Panc1 (cell line): ENCODE data around the gene PGA4. TPM values are rescaled to one million over a fixed set of nuclear protein-coding genes. Genes with fewer than 3 reads are reported as not detected.

ENCODE experiments used
- ATAC-seq: fragments of 200-7000 bp; cut with Tn5 transposase; 2 replicates; pipeline ENCODE4 v1.9.1; 2020; ENCODE audit warnings: mild to moderate bottlenecking, moderate library complexity
- BruUV-seq: library from RNA; stranded (reverse); fragments of 400-500 nt; replicated peaks from 2 replicates; lab custom pipeline; 2021; lab: Mats Ljungman, UMichigan
- CTCF ChIA-PET: fragments of 300-600 bp; sonication (Branson Sonifier 250); formaldehyde crosslinking; loops from one replicate; lab custom pipeline; 2022; ENCODE audit warnings: antibody characterized with exemption; lab: Charles Lee
- POLR2A ChIA-PET: fragments of 300-600 bp; sonication (Branson Sonifier 250); formaldehyde crosslinking; loops from one replicate; lab custom pipeline; 2022; ENCODE audit warnings: antibody characterized with exemption; lab: Charles Lee
- DNase-seq: peaks from one replicate; pipeline ENCODE4 v3.0.0-alpha.2; 2010; ENCODE audit warnings: low read depth, low spot score
- H3K27ac ChIP-seq: 2 replicates; pipeline ENCODE4 v1.5.1; 2011; ENCODE audit warnings: mild to moderate bottlenecking, low read length, inconsistent platforms
- H3K27me3 ChIP-seq: fragments of 200-500 bp; sonication (Bioruptor generic); 2 replicates; pipeline ENCODE4 v1.6.0; 2014; ENCODE audit warnings: low read length, inconsistent platforms; ENCODE audit not compliant: control insufficient read depth, insufficient read depth
- H3K36me3 ChIP-seq: fragments of 200-500 bp; sonication (Bioruptor generic); 2 replicates; pipeline ENCODE4 v1.5.1; 2014; ENCODE audit warnings: inconsistent platforms, mild to moderate bottlenecking, low read length, moderate library complexity; ENCODE audit not compliant: control insufficient read depth, insufficient read depth
- H3K4me1 ChIP-seq: 2 replicates; pipeline ENCODE4 v1.5.1; 2011; ENCODE audit warnings: inconsistent platforms, mild to moderate bottlenecking, low read length, moderate library complexity; ENCODE audit not compliant: control insufficient read depth, insufficient read depth
- H3K4me3 ChIP-seq, 2 experiments: 2 replicates each; pipeline ENCODE4 v1.5.1; 2011 to 2012; ENCODE audit warnings: low read depth in 2 of 2, low read length in 2 of 2, mild to moderate bottlenecking in 2 of 2, inconsistent platforms in 1 of 2, moderate library complexity in 1 of 2
- H3K9me3 ChIP-seq: fragments of 200-500 bp; sonication (Bioruptor generic); 2 replicates; pipeline ENCODE4 v1.5.1; 2014; ENCODE audit warnings: low read depth, mild to moderate bottlenecking, inconsistent platforms, low read length, moderate library complexity; ENCODE audit not compliant: control insufficient read depth, insufficient read depth
- POLR2AphosphoS5 ChIP-seq: IDR thresholded peaks from 2 replicates; pipeline ENCODE4 v1.6.1; 2012; ENCODE audit warnings: mild to moderate bottlenecking, low read depth, low read length, moderate library complexity
- SIN3A ChIP-seq: IDR thresholded peaks from 2 replicates; pipeline ENCODE4 v1.6.1; 2012; ENCODE audit warnings: low read depth, mild to moderate bottlenecking, low read length, moderate library complexity, borderline replicate concordance; ENCODE audit not compliant: insufficient read depth
- TCF7L2 ChIP-seq: IDR thresholded peaks from 2 replicates; pipeline ENCODE4 v1.6.1; 2011; ENCODE audit warnings: mild to moderate bottlenecking, low read depth, low read length, inconsistent platforms
- in situ Hi-C: cut with HindIII; loops from 2 replicates; pipeline ENCODE4 v1.10.0; 2016; ENCODE audit warnings: low sequenced_read_pairs, low pct_unique_long_range_greater_than_20kb
- intact Hi-C: fragments of 100-400 bp; cut with micrococcal nuclease; formaldehyde crosslinking; loops from one replicate; pipeline ENCODE4 v1.10.0; 2022; ENCODE audit not compliant: unreplicated experiment
- total RNA-seq: library from RNA; stranded (reverse); gene quantifications from one replicate; pipeline ENCODE4 v1.2.1, GENCODE V29; 2021; ENCODE audit not compliant: unreplicated experiment
- TF ChIP-seq, protein P1 (sequence below): fragments of 450-650 bp; IDR thresholded peaks from 2 replicates; pipeline ENCODE4 v1.5.1; 2017; ENCODE audit warnings: mild to moderate bottlenecking
- TF ChIP-seq, protein P2 (sequence below), 2 experiments: IDR thresholded peaks; 2 replicates each; pipeline ENCODE4 v1.6.1; 2011 to 2012; ENCODE audit warnings: low read depth in 2 of 2, control low read depth in 1 of 2, low read length in 1 of 2, mild to moderate bottlenecking in 1 of 2, moderate library complexity in 1 of 2; ENCODE audit not compliant: insufficient read depth in 1 of 2

The PGA4 gene
- total RNA-seq, 1 experiment from 2014 or later = not detected

DNA sequence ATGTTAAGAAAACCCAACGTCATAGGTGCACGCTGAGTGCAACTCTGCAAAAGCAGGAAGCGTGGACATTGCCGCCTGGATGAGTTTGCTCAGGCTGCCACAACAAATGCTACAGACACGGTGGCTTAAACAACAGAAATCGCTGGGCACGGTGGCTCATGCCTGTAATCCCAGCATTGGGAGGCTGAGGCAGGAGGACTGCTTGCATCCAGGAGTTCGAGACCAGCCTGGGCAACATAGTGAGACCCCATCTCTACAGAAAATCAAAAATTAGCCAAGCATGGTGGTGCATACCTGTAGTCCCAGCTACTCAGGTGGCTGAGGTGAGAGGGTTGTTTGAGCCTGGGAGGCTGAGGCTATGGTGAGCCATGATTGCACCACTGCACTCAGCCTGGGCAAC lies 32.2 kb upstream of the PGA4 start:
- no peak overlapping the region for H3K4me3 ChIP-seq
- H3K9me3 ChIP-seq = no peaks in the 10 kb centered on the region
- ChIA-PET POLR2A (no interaction called here), CTCF (no interaction called here)
- H3K27me3 ChIP-seq = no peaks in the 10 kb centered on the region
- no peak overlapping the region for H3K27ac ChIP-seq
- DNase-seq (no peak), ATAC-seq (no peak)
- H3K36me3 ChIP-seq = no peaks in the 10 kb centered on the region
- intact Hi-C loops (loop anchor here (5.0 kb wide), 2 partner anchors 58 to 358 kb away; no protein-coding TSS in a partner anchor), in situ Hi-C loops (no loop called here)
- no peaks in the 10 kb centered on the region for H3K4me1 ChIP-seq
- no TSS peak for BruUV-seq
- no peak for TF ChIP-seq SIN3A
- no peak for TF ChIP-seq POLR2AphosphoS5
- TF ChIP-seq, protein P1, sequence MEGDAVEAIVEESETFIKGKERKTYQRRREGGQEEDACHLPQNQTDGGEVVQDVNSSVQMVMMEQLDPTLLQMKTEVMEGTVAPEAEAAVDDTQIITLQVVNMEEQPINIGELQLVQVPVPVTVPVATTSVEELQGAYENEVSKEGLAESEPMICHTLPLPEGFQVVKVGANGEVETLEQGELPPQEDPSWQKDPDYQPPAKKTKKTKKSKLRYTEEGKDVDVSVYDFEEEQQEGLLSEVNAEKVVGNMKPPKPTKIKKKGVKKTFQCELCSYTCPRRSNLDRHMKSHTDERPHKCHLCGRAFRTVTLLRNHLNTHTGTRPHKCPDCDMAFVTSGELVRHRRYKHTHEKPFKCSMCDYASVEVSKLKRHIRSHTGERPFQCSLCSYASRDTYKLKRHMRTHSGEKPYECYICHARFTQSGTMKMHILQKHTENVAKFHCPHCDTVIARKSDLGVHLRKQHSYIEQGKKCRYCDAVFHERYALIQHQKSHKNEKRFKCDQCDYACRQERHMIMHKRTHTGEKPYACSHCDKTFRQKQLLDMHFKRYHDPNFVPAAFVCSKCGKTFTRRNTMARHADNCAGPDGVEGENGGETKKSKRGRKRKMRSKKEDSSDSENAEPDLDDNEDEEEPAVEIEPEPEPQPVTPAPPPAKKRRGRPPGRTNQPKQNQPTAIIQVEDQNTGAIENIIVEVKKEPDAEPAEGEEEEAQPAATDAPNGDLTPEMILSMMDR = no peak
- TF ChIP-seq, protein P2, sequence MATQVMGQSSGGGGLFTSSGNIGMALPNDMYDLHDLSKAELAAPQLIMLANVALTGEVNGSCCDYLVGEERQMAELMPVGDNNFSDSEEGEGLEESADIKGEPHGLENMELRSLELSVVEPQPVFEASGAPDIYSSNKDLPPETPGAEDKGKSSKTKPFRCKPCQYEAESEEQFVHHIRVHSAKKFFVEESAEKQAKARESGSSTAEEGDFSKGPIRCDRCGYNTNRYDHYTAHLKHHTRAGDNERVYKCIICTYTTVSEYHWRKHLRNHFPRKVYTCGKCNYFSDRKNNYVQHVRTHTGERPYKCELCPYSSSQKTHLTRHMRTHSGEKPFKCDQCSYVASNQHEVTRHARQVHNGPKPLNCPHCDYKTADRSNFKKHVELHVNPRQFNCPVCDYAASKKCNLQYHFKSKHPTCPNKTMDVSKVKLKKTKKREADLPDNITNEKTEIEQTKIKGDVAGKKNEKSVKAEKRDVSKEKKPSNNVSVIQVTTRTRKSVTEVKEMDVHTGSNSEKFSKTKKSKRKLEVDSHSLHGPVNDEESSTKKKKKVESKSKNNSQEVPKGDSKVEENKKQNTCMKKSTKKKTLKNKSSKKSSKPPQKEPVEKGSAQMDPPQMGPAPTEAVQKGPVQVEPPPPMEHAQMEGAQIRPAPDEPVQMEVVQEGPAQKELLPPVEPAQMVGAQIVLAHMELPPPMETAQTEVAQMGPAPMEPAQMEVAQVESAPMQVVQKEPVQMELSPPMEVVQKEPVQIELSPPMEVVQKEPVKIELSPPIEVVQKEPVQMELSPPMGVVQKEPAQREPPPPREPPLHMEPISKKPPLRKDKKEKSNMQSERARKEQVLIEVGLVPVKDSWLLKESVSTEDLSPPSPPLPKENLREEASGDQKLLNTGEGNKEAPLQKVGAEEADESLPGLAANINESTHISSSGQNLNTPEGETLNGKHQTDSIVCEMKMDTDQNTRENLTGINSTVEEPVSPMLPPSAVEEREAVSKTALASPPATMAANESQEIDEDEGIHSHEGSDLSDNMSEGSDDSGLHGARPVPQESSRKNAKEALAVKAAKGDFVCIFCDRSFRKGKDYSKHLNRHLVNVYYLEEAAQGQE (IDR thresholded peaks at IDR 0.05; ENCODE audit: insufficient read depth in 1 of 2, low read depth in 2 of 2, low read length in 1 of 2) = no peak
- TF ChIP-seq TCF7L2 = no peak

GRCh38 chr11:61193596-61193995 lies 28.6 kb upstream of the PGA4 start:
- POLR2A ChIA-PET = interaction anchor here (0.6 kb wide), 1 partner anchor 132 kb away, joined by 3 read pairs; no protein-coding TSS in a partner anchor

More at GRCh38 chr11:61193596-61193995, 28.6 kb upstream of the PGA4 start:
- in situ Hi-C loops = no loop called here
- Histone ChIP-seq H3K4me1 (no peaks in the 10 kb centered on the region), H3K36me3 (no peaks in the 10 kb centered on the region), H3K27me3 (peaks cover 4% of the 10 kb centered on the region; the same call in 1 of the 2 replicates), H3K9me3 (no peaks in the 10 kb centered on the region), H3K4me3 (no peak overlapping the region), H3K27ac (no peak overlapping the region)
- CTCF ChIA-PET = no interaction called here
- BruUV-seq = no TSS peak
- no peak for DNase-seq
- peak; percentile 47; the same call in 1 of the 2 replicates for ATAC-seq
- intact Hi-C loops = no loop called here
- TF ChIP-seq TCF7L2 (no peak), POLR2AphosphoS5 (no peak), SIN3A (no peak)
- TF ChIP-seq, protein P2 (IDR thresholded peaks at IDR 0.05; ENCODE audit: insufficient read depth in 1 of 2, low read depth in 2 of 2, low read length in 1 of 2) = no peak
- TF ChIP-seq, protein P1 = no peak
